Endothelial cell of hepatic sinusoid (primary cell): ENCODE results near the gene PRKCZ.

Experiments
- in situ Hi-C: cut with HindIII; loops from 2 replicates; pipeline ENCODE4 v1.10.0; 2017; ENCODE audit warnings: low sequenced_read_pairs

Gene PRKCZ

DNA sequence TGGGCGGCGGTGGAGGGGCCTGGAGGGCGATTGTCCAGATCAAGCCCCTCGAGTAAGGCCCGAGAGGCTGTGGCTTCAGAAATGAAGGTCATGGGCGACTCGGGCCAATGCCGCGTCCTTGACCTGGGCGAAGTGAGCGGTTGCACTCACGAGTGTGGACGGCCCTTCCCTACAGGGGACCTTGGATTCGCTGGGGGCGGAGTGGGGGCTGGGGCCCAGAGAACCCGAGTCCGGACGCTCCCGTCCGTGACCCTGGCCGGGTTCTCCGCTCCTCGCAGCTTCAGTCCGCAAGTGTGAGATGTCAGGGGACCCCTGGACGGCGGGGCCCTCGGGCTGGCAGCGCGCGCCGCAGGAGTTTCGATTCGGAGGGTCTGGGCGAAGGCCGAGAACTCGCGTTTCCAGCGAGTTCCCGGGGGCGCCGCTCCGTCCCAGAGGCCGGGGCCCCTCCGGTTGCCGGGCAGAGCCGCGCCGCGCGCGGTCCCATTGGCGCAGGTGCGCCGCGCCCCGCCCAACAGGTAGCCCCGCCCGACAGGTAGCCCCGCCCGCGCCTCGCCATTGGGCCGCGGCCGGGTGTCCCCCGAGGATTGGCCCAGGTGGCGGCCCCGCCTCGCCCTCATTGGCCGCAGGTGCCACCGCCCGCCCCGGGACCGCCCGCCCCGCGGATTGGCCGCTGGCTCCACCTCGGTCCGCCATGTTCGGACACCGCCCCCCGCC lies at the start of gene PRKCZ:
TSS of gene PRKCZ (plus strand) at position 694 of the 714 bp plus-strand sequence. CDS start 220 bp downstream, outside the sequence.
- in situ Hi-C loops, result no loop called here

GRCh38 chr1:2000432-2000831 lies 49.8 kb upstream of the PRKCZ start:
- in situ Hi-C loops, result no loop called here

DNA sequence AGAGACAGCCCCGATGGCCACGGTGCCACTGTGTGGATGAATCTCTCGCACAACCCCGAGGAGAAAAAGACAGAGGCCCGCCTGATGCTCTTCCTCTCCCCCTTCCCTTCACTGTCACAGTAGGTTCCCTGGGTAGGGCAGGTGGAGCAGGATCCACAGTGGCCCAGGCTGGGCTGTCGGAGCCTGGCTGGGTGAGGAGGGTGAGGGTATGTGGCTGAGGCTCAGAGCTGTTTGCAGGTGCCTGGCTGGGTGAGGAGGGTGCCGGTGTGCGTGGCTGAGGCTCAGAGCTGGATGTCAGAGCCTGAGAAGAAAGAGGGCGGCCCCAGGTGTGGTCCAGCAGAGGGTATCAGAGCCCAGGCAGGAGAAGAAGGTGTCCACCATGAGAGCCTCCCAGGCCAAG lies 49.4 kb upstream of the PRKCZ start:
- in situ Hi-C loops, result no loop called here

GRCh38 chr1:2001773-2002411 lies 48.3 kb upstream of the PRKCZ start:
- in situ Hi-C loops, result no loop called here

GRCh38 chr1:2003541-2004131 lies 46.6 kb upstream of the PRKCZ start, which contains the start of gene CFAP74:
CFAP74 (minus strand) TSS chr1:2003786; CDS start chr1:1990956, 12,830 bp downstream.
- in situ Hi-C loops, result no loop called here

DNA sequence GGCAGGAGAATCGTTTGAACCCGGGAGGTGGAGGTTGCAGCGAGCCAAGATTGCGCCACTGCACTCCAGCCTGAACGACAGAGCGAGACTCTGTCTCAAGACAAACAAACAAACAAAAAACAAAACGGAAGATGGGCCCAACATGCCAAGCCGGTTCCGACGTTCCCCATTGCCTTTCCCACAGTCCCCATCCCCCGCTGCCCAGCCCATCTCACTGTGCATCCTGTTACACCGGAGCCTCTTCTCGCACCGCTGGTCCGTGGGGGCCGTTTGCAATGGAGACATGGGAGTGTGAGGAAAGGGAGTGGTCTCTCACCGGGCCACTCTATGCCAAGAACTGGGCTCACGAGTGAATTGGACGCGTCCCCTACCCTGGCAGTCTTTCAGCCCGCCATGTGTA lies 45.4 kb upstream of the PRKCZ start:
- in situ Hi-C loops, result no loop called here

- in situ Hi-C loops, result no loop called here
Measured at GRCh38 chr1:2009101-2010053, 40.8 kb upstream of the PRKCZ start.

- in situ Hi-C loops, result no loop called here
Measured at GRCh38 chr1:2014181-2014580, 36.0 kb upstream of the PRKCZ start.

- in situ Hi-C loops, result no loop called here
Measured at GRCh38 chr1:2014741-2015735, 35.2 kb upstream of the PRKCZ start.

DNA sequence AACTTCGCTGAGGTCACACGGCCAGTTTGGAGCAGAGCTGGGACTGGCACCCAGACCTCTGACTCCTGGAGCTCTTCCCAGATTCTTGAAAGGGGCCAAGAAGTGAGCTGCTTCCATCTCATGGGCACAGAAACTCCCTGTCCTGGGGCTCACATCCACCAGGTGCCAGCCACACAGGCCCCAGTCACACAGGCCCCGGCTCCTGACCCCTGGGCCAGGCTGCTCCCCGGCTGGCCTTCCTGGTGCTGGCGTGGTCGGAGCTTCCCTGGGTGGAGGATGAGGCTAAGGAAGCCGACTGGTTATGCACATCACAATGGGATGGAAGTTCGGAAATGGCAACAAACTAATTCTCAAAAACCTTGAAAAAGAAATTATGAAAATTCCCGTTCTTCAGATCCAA lies 34.1 kb upstream of the PRKCZ start:
- in situ Hi-C loops, result no loop called here

GRCh38 chr1:2018217-2019171 lies 31.7 kb upstream of the PRKCZ start:
- in situ Hi-C loops, result no loop called here

DNA sequence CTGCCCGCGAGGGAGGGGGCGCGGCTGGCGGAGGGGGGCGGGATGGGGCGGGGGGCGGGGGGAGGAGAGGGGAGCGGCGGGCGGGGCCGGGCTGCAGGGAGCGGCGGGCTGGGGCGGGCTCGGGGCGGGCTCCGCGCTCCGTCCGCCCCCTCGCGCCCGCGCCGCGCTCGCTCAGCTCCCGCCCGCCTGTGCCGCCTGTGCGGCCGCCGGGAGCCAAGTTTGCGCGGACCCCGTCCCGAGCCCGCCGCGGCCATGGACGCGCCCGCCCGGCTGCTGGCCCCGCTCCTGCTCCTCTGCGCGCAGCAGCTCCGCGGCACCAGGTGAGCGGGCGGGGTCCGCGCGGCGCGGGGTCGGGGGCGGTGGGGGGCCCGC lies 31.1 kb upstream of the PRKCZ start, which contains the start of gene GABRD:
TSS of gene GABRD (plus strand) at position 174 of the 372 bp plus-strand sequence. CDS start at position 253, 79 bp downstream.
- in situ Hi-C loops, result no loop called here

- in situ Hi-C loops, result no loop called here
Measured at GRCh38 chr1:2019571-2020309, 30.5 kb upstream of the PRKCZ start.

- in situ Hi-C loops, result no loop called here
Measured at GRCh38 chr1:2020310-2020655, 29.9 kb upstream of the PRKCZ start.

DNA sequence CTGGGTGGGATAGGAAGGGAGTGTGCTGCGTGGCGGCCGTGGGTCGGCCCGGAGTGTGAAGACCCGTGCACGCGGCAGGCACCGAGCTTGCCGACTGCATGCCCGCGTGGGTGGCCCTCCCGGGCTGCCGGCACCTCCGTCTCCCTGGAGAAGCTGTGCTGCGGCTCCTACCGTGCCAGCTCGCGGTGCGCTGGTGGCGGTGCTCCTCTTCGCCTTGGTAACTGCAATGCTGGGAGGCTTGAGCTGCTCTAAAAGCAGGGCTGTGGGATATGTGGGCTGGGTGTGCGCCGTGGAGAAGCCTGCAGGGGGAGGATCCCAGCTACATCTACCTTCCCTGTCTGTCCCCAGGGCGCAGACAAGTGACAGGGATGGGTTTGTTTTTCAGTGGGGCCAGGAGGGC lies 28.7 kb upstream of the PRKCZ start:
- in situ Hi-C loops, result no loop called here

GRCh38 chr1:2022063-2022770 lies 28.0 kb upstream of the PRKCZ start:
- in situ Hi-C loops, result no loop called here

- in situ Hi-C loops, result no loop called here
Measured at GRCh38 chr1:2023187-2023586, 27.0 kb upstream of the PRKCZ start.
